Measurements from ENCODE around the gene RP9. TPM values are rescaled to one million over a fixed set of nuclear protein-coding genes. Genes with fewer than 3 reads are reported as not detected.

Gene RP9
- total and polyA plus RNA-seq, 2 of the 13 experiments (the other 11 are each of a cell fraction or from before 2014, with no cell fraction given) = 14.2 to 18.6 TPM

GRCh38 chr7:33050535-33051318, 58.5 kb downstream of the RP9 start (continued):
- TF ChIP-seq, protein P1, sequence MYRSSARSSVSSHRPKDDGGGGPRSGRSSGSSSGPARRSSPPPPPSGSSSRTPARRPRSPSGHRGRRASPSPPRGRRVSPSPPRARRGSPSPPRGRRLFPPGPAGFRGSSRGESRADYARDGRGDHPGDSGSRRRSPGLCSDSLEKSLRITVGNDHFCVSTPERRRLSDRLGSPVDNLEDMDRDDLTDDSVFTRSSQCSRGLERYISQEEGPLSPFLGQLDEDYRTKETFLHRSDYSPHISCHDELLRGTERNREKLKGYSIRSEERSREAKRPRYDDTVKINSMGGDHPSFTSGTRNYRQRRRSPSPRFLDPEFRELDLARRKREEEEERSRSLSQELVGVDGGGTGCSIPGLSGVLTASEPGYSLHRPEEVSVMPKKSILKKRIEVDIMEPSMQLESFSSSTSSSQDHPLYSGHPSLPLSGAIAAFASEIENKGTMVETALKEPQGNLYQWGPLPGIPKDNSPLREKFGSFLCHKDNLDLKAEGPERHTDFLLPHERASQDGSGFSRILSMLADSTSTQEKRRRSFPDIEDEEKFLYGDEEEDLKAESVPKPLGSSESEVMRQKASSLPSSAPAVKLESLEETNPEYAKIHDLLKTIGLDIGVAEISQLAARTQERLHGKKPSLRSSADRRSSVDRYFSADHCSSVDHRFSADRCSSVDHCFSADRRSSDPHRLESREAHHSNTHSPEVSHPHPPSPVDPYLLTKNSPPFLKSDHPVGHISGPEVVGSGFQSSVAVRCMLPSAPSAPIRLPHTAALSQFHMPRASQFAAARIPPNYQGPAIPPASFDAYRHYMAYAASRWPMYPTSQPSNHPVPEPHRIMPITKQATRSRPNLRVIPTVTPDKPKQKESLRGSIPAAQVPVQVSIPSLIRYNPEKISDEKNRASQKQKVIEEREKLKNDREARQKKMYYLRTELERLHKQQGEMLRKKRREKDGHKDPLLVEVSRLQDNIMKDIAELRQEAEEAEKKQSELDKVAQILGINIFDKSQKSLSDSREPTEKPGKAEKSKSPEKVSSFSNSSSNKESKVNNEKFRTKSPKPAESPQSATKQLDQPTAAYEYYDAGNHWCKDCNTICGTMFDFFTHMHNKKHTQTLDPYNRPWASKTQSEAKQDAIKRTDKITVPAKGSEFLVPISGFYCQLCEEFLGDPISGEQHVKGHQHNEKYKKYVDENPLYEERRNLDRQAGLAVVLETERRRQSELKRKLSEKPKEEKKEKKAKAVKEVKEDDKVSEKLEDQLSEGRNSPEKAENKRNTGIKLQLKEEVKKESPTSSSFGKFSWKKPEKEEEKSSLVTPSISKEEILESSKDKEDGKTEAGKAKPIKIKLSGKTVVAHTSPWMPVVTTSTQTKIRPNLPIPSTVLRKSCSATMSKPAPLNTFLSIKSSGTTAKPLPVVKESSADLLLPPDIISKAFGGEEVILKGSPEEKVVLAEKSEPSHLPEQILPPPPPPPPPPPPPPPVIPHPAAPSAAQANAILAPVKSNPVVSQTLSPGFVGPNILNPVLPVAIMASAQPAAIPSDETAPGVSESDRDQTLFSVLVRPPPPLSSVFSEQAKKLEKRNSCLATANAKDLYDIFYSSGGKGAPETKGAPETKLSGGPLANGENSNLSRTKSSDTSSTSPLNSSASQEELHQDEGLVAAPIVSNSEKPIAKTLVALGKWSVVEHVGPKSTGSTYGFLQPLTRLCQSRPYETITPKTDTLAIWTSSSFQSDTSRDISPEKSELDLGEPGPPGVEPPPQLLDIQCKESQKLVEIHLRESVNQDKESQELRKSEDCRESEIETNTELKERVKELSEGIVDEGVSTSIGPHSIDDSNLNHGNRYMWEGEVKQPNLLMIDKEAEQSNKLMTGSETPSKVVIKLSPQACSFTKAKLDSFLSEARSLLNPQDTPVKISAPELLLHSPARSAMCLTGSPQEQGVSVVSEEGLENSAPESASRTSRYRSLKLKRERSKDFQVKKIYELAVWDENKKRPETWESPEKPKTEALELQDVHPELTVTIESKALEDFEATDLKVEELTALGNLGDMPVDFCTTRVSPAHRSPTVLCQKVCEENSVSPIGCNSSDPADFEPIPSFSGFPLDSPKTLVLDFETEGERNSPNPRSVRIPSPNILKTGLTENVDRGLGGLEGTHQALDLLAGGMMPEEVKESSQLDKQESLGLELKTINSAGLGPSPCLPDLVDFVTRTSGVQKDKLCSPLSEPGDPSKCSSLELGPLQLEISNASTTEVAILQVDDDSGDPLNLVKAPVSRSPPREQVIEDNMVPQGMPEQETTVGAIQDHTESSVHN (CRISPR knock-in tag; IDR thresholded peaks at IDR 0.05) = no peak
- TF ChIP-seq, protein P2, sequence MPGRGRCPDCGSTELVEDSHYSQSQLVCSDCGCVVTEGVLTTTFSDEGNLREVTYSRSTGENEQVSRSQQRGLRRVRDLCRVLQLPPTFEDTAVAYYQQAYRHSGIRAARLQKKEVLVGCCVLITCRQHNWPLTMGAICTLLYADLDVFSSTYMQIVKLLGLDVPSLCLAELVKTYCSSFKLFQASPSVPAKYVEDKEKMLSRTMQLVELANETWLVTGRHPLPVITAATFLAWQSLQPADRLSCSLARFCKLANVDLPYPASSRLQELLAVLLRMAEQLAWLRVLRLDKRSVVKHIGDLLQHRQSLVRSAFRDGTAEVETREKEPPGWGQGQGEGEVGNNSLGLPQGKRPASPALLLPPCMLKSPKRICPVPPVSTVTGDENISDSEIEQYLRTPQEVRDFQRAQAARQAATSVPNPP (CRISPR knock-in tag; IDR thresholded peaks at IDR 0.05) = no peak
- TF ChIP-seq ZNF644 (CRISPR knock-in tag; IDR thresholded peaks at IDR 0.05; ENCODE audit: low read depth) = no peak
- no peak for TF ChIP-seq ZNF670 (CRISPR knock-in tag; IDR thresholded peaks at IDR 0.05; ENCODE audit: borderline replicate concordance)
